ENCODE results near the gene NKAIN2.
"Not testable (repeated sequence)": the region's sequence is repeated elsewhere in the genome, so short reads cannot be mapped to it uniquely, and the experiment has no call there.

NKAIN2 gene

DNA sequence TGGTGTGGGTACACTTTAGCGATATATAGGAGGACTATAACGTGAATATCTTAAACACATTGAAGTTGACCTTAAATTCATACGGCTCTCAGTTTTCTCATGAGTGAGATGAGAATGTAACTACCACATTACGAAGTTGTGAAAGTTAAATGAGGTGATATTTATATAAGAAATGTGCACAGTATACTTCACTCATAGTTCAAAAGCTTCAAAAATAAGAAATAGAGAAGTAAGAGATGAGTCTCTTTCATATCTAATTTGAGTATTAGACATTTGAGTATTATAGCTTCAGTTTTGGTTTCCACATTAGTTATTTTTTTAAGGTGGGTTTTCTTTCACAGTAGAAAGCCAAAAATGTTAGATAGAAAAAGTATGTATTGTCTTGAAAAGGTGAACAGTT, 183.3 kb downstream of the NKAIN2 start:
- H3K27ac ChIP-seq: no peak overlapping the region
- no peak for TF ChIP-seq ZFX (IDR thresholded peaks at IDR 0.05)
- TF ChIP-seq, protein P1, sequence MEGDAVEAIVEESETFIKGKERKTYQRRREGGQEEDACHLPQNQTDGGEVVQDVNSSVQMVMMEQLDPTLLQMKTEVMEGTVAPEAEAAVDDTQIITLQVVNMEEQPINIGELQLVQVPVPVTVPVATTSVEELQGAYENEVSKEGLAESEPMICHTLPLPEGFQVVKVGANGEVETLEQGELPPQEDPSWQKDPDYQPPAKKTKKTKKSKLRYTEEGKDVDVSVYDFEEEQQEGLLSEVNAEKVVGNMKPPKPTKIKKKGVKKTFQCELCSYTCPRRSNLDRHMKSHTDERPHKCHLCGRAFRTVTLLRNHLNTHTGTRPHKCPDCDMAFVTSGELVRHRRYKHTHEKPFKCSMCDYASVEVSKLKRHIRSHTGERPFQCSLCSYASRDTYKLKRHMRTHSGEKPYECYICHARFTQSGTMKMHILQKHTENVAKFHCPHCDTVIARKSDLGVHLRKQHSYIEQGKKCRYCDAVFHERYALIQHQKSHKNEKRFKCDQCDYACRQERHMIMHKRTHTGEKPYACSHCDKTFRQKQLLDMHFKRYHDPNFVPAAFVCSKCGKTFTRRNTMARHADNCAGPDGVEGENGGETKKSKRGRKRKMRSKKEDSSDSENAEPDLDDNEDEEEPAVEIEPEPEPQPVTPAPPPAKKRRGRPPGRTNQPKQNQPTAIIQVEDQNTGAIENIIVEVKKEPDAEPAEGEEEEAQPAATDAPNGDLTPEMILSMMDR (conservative IDR thresholded peaks at IDR 0.05): no peak

DNA sequence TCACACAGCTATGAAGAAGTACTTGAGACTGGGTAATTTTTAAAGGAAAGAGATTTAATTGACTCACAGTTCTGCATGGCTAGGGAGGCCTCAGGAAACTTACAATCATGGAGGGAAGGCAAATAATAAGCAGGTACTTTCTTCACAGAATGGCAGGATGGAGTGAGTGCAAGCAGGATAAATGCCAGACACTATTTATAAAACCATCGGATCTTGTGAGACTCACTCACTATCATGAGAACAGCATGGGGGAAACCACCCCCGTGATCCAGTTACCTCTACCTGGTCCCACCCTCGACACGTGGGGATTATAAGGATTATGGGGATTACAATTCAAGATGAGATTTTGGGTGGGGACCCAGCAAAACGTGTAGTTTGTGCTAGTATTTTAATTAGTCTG, 186.3 kb downstream of the NKAIN2 start:
- H3K27ac ChIP-seq: not testable (repeated sequence)

DNA sequence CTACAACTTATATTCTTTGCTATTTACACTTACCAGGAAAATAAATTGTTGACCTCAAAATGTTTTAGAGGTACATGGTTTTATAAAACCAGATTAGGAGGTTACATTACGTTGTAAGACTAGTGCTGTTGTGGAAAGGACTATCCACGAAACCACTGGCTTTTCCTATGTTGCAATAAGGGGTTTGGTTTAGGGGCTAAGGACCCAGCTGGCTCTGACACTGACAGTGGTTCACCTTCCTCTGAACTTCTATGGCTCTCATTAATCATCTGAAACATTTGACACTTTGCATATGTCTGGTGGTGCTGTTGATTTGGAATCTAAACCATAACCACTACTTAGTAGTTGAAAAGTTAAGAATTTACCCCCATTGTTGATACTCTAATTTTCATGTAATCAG, 186.7 kb downstream of the NKAIN2 start:
- H3K27ac ChIP-seq: no peak overlapping the region
- TF ChIP-seq ZFX (IDR thresholded peaks at IDR 0.05): no peak
- TF ChIP-seq, protein P1 (conservative IDR thresholded peaks at IDR 0.05): no peak

DNA sequence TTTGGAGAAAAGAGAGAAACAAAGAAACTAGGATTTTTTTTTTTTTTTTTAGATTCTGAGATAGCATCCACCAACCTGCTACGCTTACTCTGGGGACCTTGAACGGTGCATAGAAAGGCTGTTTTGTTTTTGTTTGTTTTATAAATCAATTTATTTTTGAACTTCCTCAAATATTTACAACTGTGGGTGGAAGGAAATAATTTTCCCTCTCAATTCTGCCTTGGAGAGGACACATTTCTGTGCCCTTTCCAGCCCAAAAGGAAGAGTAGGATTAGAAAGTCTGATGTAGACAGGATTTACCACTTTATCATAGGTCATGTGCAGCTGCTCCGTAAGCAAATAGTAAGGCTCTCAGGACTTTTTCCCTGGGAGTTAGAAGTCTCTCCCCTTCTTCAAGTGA, 190.5 kb downstream of the NKAIN2 start:
- TF ChIP-seq, protein P1 (conservative IDR thresholded peaks at IDR 0.05): no peak
- no peak for TF ChIP-seq ZFX (IDR thresholded peaks at IDR 0.05)
- H3K27ac ChIP-seq: no peak overlapping the region

DNA sequence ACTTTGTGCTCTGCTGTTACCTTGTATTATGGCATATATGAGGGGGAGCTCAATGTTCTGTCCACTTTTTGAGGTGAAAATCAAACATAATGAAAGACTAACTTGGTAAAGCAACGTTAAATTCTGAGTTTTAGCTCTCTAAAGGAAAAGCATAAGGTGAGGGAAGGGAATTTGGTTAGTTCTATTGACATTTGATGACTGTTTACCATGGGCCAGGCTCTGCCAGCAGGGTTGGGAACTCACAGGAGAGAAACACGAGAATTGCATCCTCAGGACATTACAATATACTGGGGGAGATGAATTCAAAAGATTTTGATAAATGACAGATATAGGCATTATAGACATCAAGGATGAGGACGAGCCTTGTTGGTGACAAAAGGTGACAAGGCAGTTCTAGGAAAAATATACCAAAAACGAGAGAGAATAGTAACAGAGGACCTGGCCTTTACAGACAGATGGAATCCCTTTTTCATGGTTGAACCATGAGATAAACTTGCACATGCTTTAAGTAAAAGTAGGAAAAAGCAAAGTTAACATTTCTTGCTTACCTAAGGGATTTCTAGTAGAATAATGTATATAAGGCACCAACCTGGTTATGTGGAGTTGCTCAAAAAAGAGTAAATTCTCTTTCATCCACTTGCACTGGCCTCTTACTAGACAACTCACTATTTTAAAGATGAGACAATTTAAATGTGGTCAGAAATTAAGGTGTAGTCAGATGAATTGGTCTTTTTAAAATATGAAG, 191.4 kb downstream of the NKAIN2 start:
- no peak for TF ChIP-seq ZFX (IDR thresholded peaks at IDR 0.05)
- TF ChIP-seq, protein P1 (conservative IDR thresholded peaks at IDR 0.05): no peak
- H3K27ac ChIP-seq: no peak overlapping the region

DNA sequence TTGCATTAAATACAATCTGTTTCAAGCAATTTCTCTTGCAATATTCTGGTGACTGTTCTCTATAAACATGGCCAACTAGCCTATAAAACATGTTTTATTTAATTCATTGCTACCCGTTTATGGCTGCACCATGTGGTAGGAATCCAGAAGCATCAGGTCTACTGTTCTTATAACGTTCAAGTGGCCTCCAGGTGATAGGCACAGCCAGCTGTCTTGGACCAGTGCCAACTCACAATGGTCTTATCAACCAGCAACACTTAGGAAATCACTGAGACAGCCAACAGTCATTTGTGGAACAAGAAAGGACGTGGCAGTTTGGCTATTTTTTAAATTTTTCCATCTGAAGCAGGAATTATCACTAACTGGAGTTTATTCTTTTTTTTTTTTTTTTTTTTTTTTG, 193.6 kb downstream of the NKAIN2 start:
- H3K27ac ChIP-seq: no peak overlapping the region
- no peak for TF ChIP-seq ZFX (IDR thresholded peaks at IDR 0.05)
- TF ChIP-seq, protein P1 (conservative IDR thresholded peaks at IDR 0.05): no peak

DNA sequence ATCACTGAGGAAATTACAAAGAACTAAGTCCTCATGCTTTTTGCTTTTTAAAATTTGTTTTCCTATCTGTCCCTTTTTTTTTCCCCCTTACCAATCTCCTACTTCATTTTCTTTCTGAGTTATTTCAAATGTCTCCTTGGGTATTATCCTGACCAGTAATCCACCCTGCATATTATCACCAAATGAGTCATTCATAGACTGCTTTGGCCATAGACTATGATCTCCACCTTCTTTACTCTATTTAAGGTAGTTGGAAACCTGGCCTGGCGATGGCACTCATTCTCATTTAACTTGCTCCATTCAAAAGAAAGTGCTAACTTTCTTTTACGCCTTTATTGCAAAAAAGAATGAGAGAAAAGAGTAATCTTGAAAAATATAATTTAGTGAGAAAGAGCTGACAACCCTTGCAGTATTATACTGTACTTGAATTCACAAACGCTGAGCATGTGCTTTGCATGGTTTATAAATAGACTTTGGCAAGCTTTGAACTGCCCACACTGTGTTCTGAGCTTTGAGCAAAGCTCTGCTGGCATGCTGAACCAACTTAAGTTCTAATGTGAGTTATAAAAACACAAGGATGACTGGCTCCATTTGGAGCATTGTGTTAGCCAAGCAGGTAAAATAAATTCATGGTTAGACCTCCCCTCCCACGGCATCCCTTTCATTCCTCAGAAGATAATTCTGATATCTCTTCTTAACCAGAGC, 198.9 kb downstream of the NKAIN2 start:
- H3K27ac ChIP-seq: no peak overlapping the region
- no peak for TF ChIP-seq ZFX (IDR thresholded peaks at IDR 0.05)
- TF ChIP-seq, protein P1 (conservative IDR thresholded peaks at IDR 0.05): no peak

Measured in C4-2B (cell line).